HEK293 (cell line): Measurements from ENCODE around the gene WNT7B.

Source experiments
- GLIS2 ChIP-seq: fragments of 450-650 bp; formaldehyde crosslinking; IDR thresholded peaks from 2 replicates; pipeline ENCODE4 v1.5.1; 2016; ENCODE audit warnings: missing biosample characterization, missing genetic modification characterization
- ZFP37 ChIP-seq: fragments of 450-650 bp; formaldehyde crosslinking; IDR thresholded peaks from 2 replicates; pipeline ENCODE4 v1.5.1; 2016; ENCODE audit warnings: missing biosample characterization, missing genetic modification characterization
- TF ChIP-seq, protein P1 (sequence below): fragments of 450-650 bp; formaldehyde crosslinking; IDR thresholded peaks from 2 replicates; pipeline ENCODE4 v1.5.1; 2016; ENCODE audit warnings: missing biosample characterization, missing genetic modification characterization, low read depth
- TF ChIP-seq, protein P2 (sequence below): fragments of 450-650 bp; formaldehyde crosslinking; IDR thresholded peaks from 2 replicates; pipeline ENCODE4 v1.5.1; 2016; ENCODE audit warnings: missing biosample characterization, missing genetic modification characterization

DNA sequence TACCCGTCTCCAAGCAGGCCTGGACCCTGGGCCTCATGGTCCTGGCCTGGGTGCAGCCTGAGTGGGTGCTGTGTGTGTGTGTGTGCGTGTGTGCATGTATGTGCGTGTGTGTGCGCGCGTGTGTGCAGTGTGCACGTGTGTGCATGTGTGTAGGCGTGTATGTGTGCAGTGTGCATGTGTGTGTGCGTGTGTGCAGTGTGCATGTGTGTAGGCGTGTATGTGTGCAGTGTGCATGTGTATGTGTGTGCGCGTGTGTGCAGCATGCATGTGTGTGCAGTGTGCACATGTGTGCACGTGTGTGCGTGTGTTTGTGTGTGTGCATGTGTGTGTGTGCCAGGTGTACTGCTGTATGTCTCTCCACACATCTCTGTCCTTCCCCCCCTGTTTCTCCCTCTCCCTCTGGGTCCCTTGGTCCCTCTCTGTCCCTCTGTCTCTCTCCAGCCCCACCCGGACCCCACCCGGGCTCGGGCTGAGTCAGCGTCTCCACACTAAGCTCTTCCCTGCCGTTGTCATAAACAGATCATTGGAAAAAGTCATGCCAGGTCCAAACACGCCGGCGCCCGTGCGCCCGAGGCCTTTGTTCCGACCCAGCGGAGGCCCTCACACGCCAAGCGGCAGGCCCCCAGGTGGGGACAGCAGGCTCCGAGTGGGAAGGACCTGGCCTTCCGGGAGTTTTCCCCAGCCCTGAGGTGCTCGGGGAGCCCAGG lies 34.0 kb downstream of the WNT7B start:
- no peak for TF ChIP-seq ZFP37 (tag by site-specific recombination)
- TF ChIP-seq, protein P1, sequence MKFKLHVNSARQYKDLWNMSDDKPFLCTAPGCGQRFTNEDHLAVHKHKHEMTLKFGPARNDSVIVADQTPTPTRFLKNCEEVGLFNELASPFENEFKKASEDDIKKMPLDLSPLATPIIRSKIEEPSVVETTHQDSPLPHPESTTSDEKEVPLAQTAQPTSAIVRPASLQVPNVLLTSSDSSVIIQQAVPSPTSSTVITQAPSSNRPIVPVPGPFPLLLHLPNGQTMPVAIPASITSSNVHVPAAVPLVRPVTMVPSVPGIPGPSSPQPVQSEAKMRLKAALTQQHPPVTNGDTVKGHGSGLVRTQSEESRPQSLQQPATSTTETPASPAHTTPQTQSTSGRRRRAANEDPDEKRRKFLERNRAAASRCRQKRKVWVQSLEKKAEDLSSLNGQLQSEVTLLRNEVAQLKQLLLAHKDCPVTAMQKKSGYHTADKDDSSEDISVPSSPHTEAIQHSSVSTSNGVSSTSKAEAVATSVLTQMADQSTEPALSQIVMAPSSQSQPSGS (tag by site-specific recombination) = no peak
- no peak for TF ChIP-seq GLIS2 (tag by site-specific recombination)
- TF ChIP-seq, protein P2, sequence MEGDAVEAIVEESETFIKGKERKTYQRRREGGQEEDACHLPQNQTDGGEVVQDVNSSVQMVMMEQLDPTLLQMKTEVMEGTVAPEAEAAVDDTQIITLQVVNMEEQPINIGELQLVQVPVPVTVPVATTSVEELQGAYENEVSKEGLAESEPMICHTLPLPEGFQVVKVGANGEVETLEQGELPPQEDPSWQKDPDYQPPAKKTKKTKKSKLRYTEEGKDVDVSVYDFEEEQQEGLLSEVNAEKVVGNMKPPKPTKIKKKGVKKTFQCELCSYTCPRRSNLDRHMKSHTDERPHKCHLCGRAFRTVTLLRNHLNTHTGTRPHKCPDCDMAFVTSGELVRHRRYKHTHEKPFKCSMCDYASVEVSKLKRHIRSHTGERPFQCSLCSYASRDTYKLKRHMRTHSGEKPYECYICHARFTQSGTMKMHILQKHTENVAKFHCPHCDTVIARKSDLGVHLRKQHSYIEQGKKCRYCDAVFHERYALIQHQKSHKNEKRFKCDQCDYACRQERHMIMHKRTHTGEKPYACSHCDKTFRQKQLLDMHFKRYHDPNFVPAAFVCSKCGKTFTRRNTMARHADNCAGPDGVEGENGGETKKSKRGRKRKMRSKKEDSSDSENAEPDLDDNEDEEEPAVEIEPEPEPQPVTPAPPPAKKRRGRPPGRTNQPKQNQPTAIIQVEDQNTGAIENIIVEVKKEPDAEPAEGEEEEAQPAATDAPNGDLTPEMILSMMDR (tag by site-specific recombination) = no peak
